ENCODE measurements around the gene SULF2.

SULF2 gene

DNA sequence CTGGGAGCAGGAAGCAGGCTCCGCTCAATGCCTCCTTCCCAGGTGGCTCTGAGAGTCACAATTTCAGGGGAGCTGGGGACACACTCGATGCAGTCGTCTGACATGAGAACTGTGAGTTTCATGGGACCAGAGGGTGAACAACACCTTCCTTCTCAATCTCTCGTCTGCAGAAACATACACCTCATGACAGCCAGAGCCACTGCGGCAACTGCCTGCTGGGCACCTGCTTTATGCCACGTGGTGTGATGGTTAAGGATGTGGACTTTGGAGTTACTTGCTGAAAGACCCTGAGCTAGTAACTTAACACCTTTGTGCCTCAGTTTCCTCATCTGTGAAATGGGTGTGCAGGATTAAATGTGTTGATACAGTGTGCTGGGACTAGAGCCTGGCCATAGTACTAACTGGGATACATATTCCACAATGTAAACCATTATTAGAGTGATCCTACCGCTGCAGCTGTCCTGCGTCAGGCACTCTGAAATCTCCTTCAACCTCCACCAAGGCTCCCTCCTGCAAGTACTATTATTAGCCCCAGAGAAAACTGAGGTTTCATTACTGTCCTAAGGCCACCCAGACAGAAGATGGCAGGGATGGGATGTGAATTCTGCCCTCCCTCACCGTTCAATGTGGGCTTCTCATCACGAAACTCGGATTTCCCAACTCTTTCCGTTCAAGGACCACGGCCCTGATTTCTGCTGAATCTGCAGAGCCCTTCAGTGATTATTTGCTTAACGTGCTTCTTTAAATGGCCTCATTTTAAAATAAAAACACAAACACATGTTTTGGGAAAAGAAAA, 24.4 kb downstream of the SULF2 start:
- no peak for FAIRE-seq

DNA sequence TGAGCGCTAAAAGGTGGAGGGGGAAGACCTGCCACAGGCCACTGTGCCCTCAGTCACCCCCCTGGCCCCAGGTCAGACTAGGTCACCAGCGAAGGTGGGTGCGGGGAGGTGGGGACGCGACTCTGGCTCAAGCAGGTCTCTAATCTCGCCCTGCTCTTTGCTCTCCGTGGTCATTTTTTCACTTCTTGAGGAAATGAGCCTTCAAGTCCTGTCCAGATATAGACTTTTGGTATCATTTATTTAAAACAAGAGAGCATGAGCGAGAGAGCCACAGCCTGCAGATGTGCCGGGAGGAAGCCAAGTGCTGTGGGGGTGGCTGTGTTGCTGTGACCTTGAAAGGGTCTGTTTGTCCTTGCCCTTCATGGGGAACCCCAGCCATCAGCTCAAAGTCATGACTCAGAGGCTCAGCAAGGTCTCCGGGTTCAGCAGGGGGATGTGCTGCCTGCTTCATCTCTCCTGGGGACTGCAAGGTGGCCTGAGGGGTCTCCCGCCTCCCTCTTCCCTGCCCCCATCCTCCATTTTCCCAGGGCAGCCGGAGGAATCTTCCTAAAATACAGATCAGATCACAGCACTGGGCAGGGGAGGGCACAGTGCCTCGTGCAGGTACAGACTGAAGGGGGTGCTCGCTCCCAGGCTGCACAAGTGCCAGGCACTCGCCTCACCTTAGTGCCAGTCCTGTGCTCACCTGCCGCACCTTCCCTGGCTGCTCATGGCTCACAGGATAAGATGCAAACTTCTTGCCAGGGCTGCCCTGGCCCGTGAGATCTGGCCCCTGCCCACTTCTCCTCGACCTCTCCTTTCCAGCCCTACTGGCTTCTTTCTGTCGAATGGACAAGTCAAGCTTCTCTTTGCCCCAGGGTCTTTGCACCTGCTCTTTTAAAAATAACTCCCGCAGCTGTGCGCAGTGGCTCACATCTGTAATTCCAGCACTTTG, 26.5 kb downstream of the SULF2 start:
- FAIRE-seq = no peak

DNA sequence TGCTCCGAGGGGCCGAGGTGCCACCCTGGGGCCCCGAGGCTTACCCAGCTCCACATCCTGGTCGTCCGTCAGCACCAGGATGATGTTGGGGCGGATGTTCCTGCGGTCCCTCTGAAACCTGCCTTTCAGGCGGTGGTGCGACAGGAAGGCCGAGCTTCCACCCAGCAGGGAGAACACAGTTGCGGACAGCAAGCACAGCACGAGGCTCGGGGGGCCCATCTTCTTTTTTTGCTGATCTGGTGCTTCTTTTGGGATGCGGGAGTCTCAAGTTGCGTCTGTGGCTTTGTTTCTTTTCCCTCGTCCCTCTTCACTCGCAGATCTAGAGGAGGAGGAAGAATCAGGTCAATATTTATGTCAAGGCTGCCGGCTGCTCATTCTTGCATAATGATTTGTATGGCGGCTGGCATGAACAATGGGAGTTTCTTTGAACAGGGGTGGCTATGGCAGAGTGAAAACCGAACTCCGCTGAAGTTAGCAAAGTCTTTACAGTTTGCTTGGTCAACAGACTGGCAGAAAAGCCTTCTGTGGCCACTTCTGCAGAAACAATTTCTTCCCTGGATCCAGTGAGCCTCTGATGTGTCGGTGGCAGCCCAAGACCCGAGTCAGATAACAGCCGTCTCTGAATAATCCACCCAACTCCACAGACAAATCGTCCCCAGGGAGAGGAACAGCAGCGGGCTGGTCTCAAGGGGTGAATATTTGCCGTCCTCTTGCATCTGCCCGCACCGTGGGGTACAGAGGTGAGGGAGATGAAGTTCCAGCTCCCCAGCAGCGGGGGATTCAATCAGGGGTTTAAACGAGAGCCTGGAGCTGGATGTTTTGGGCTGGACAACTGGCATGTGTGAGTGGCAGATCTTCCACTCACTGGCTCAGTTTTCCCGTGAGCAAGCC, 27.9 kb downstream of the SULF2 start:
- no peak for FAIRE-seq

DNA sequence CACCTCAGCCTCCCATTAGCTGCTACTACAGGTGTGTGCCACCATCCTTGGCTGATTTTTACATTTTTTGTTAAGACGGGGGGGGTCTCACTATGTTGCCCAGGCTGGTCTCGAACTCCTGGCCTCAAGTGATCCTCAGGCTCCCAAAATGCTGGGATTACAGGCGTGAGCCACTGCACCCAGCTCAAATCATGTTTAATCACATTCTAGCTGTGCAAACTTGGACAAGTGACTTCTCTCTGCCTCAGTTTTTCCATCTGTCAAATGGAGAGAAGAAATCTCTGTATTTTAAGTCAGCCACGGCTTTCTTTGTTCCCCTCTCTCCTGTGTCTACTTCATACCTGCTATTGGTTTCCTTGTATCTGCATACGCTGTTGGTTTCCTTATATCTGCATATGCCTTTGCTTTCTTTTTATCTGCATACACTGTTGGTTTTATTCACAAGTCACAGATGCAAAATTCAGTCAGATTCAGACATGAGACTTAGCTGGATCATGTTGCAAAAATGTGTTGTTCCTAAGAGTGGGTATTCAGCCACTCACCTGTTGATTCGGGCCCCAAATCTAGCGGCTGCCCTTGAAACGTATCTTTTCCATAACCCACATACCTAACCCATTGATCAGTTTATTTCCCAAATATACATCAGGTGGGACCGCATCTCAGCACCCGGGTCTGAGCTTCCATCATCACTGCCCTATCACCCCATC, 30.2 kb downstream of the SULF2 start:
- FAIRE-seq = no peak

DNA sequence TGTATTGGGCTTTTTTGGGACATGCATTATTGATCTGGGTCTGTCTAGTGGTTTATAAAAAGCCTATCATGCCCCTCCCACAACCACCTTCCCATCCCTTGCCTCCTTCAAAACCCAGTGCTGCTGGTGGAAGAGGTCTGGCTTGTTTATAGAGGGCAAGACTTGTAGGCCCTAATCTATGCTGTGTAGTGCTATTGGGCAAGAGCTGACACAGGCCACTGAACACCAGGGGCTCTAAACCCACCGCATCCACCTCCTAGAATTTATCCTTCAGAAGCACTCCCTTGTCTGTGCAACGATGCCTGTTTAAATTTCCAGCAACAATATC, 30.9 kb downstream of the SULF2 start:
- no peak for FAIRE-seq

DNA sequence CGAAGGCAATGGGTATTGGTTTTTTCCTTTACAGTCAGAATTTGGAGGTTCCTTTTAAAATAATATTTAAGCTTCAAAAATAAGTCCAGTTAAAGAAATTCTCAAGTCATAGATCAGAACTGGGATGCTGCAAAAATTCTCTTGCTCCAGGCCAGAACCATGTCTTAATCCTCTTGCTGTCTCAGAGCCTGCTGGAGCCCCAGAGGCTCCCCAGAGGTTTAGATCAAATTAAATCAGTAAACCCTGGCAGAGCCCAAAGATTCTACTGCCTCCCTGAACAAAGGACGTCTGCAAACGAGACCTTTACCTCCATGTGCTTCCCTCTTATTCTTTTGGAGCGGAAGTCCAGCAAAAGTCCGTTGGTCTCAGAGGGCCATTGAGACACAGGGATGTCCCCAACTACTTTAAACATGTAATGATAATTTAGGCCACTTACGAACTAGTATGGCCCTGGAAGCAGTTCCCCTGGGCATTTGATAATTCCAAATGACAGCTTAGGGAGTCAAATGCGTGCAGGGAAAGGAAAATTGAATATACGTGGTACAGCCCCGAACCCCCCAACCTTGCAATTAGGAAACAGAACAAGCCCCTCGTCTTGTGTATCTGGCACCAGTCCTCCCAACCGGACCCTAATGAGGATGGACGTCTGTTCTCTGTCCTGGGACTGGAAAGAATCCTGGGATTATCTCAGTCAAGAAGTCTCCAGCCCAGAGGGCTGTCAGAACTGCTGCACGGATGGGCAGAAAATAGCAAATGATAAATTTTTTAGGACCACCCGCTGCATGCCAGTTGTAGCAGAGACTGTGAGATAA, 31.5 kb downstream of the SULF2 start:
- no peak for FAIRE-seq

DNA sequence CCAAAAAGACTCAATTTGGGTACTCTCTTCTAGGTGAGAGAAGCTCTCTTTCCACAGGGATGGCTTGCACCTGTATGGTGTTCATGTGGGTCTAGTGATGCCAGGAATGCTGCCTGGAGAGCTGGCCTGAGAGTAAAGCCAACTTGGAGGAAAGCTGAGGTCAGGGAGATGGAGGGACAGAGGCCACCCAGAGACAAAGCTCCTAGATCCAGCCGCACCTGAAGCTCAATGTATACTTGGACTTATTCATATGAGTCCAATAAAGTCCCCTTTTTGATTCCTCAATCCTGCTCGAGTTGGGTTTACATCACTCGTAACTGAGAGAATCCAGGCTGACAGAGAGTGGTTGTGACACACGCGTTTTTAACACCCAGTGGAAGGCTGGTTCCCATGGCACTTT, 33.8 kb downstream of the SULF2 start:
- FAIRE-seq = no peak

DNA sequence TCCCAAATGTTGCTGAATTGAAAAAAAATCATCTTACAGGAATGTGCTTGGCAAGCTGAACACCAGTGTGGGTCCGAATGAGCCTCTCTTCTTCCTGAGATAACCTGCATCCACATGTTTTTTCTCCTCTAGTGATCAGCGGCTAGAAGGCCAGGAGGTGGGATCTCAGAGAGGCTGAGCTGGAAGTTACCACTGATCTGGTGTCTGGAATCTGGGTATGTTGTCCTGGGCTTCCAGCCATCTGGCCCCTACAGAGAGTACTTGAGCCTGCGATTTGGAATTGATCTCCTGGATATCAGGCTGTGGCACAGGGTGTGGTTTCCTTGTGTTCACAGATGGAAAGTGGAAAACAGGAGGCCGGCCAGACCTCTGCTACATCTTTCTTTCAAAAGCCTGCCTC, 35.9 kb downstream of the SULF2 start:
- no peak for FAIRE-seq

DNA sequence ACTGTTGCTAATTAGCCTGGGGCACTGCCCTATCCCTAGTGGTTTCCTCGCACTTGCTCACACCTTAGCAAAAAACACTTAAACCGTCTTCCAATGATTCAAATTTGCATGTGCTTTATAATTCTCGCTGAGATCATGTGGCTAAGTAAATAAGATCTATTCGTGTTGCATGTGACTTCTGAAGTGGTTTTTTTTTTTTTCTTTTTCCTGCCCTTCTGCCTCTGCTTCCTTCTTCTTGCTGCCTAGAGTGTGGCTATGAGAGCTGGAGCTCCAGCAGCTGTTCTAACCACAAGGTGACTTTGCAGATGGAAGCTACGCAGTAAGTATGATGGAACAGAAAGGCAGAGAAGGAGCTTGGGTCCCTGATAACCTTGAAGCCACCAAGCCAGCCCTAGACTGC, 36.5 kb downstream of the SULF2 start:
- FAIRE-seq = no peak

DNA sequence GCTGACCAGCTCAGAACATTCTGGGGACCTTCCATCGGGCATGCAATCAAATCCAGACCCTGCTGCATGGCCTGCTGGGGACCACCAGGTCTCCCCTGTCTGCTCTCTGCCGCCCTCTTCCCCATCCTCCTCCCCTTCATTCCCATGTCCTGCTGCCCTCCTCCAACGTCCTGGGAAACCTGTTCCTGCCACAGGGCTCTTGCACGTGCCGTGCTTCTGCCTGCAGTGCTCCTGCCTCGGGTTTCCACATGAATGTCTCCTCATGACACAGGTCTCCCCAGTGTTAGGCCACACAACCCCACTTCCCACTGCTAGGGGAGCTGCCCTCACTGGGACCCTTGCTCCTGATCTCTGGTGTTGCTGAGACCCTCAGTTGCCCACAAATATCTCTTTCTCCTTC, 37.2 kb downstream of the SULF2 start:
- FAIRE-seq = no peak

DNA sequence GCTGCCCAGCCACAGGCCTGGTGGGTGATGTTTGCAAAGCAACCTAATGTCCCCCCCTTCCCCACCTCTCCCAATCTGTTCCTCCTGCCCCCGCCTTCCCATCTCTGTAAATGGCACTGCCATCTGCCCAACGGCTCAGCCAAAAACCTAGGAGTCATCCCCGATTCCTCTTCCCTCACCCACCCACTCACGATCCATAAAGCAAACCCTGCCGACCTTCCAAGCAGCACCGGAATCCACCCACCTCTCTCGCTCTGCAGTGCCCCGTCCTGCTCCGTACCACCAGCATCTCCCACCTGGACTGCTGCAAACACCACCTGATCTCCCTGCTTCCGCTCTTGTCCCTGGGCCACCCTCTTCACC, 37.6 kb downstream of the SULF2 start:
- FAIRE-seq = no peak

DNA sequence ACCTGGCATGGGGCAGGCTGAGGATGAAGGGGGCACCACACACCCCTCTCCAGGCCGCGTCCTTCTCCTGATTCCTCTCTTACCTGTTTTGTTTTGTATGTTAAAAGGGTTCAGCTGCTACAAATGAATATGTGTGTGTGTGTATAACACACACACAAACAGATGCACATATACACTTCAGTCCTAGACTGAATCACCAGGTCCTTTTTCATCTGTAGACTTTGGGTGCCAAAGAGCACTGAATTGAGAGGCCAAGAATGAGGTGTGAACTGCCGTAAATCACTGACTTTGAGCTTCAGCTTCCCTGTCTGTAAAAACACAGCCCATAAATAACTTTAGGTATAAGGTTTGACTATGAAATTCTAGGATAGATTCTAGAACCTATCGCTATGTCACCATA, 40.5 kb downstream of the SULF2 start:
- no peak for FAIRE-seq

DNA sequence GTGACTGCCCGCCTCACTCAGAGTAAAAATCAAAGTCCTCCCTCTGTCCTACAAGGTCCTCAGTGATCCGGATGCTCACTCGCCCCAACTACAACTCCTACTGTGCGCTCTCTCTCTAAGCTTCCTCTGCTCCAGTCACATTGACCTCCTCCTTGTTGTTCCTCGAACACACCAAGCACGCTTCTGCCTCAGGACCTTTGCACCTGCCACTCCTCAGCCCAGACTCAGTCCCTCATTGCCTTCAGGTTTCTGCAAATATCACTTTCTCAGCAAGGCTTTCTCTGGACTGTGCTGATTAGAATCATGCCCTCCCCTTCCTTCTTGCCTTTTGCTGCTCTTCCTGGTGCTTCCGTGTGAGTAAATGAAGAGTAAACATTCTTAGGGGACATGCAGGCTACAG, 41.6 kb downstream of the SULF2 start:
- no peak for FAIRE-seq

DNA sequence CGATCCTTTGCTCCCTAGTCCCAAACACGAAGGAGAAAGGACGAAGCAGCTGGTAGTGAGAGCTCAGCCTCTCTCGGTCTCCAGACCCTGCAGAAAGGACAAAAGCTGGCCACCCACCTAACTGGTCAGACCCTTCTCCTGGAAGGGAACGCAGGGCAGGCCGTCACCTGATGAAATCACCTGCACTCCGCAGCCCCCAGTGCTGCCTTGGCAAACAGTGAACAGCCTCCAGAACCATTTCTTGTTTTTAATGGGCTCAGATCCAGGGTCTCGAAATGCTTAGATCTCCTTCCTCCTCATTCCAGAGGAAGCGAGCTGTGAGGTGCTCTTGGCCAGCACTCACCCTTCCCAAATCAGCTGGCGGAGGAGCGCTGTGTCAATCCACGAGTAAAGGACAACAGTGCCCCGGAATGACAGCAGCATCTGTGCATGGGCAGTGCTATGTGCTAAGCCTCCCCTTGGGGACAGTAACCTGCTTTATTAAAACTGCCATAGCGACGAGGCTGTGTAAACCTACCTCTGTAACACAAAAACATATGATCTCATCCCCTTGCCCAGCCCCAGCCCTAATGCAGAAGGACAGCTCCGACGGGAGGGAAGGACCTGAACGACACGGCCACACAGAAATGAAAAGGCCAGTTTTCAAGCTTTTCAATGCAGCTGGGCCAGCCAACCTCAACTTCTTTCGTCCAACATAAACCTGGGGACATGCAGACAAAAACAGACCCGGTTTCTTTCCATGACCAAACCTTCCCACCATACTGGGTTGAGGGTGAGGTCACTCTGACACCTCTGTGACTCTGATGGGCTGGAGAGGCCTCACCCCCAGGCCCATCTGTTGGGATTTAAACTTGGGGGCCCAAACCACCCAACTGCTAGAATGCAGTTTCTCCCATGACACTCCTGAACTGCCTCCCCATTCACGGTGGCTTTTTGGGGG, 43.3 kb downstream of the SULF2 start:
- FAIRE-seq = no peak

DNA sequence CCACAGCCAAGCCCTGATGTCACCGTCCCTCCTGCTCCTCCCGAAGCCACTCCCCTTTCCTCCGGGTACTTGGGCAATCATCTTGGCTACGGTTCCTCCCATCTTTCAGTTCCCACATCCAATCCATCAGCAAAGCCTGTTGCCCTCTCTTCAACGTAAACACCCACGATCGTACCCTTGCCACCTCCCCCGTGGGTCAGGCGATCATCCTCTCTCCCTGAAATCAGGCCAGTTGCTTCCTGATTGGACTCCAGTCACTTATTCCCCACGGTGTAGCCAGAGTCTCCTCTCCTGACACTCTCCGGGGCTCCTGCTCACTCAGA, 44.5 kb downstream of the SULF2 start:
- FAIRE-seq = no peak

DNA sequence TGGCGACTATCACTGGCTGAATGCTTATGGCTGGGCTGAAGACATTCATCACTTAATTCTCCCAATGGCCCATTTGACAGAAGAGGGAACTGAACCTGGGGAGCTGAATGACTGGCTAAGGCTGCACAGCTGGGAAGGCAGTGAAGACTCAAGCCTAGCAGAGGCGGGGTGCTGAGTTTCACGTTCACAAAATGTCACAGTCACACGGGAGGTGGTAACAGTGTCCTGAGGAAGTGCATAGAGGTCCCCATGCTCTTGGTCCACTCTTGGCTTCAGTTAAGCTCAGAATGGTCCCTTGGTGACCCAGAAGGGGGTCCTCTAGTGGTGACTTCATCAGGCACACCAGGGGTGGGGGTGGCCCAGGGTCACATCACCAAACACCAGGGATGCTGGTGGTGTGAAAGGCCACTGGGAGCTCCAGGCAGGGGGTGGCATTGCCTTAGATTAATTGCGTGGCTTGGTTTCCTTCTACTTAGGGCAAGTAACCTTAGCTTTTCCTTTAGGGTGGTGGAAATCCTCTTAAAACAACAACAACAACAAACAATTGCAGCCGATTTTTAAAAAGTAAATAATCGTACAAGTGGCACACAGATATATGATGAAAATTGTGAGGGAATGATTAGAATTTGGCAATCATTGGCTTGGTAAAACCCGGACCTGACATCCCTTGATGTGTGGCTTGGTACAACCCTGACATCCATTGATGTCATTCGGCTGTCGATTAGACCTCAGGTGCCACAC, 45.0 kb downstream of the SULF2 start:
- FAIRE-seq = no peak

DNA sequence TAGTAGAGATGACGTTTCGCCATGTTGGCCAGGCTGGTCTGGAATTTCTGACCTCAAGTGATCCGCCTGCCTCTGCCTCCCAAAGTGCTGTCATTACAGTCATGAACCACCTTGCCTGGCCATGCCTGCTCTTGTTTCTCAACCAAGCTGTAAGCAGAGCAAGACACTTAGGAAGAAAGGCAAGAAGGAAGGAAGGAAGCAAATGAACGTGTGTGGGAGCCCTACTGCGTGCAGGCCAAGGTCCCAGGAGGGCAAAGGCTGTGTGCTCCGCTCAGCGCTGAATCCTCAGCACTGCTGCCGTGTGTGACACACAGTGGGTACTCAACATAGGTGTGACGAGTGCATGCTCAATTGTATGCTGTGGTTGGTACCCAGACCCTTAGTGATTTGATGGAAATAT, 47.4 kb downstream of the SULF2 start:
- FAIRE-seq = no peak

DNA sequence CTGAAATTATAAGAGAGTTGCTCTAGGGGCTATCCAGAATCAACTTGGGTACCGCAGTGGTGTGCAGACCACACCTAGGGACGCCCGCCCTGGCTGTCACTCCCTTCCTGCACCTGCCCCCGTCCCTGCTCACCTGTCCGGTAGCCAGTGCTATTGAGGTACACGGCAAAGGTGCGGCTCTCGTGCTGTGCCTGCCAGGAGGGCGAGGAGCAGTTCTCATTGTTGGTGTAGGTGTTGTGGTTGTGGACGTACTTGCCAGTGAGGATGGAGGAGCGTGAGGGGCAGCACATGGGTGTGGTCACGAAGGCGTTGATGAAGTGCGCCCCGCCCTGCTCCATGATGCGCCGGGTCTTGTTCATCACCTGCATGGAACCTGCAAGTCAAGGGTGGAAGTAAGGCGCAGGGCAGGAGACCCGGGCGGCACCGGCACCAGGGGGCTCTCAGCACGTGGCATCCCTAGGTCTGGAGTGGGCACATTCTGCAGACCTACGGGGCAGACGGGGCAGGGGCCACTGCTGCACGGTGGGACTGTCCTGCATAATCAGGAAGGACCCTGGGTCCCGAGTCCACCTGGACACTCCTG, 48.6 kb downstream of the SULF2 start:
- FAIRE-seq = no peak
